Right lobe of liver (tissue), 4 donors: ENCODE data around the gene IL1F10.

Experiments used
- POLR2A ChIP-seq: fragments of 450-650 bp; IDR thresholded peaks from one replicate; pipeline ENCODE4 v1.6.1; 2017; ENCODE audit warnings: antibody characterized with exemption, mild to moderate bottlenecking
- TF ChIP-seq, protein P1 (sequence below), 4 donors: fragments of 200-600 bp in 3 of 4; fragments of 450-650 bp in 1 of 4; IDR thresholded peaks; one replicate each; pipeline versions ENCODE4 v1.5.1 to v1.8.0; 2016 to 2022; ENCODE audit warnings: antibody characterized with exemption in 4 of 4, mild to moderate bottlenecking in 2 of 4
- donor health status: DM: no; HTN: no; CAD: no.
- donor health status: DM: no; HTN: no; CAD: no.
- donor health status: DM: no; HTN: yes; CAD: no.

DNA sequence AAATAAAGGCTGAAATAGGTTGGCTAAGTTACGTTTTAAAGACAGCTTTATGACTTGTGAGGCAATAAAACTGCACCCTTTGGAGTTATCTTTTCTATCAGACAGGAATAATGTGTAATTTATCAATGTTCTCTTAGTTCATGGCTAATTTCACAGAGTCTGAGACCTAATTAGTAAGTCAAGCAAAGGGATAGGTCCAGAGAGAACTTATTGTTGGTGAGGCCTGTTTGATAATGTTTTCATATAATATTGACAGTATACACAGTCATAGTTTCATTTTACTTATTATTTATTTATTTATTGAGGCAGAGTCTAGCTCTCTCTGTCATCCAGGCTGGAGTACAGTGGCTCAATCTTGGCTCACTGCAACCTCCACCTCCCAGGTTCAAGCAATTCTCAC is 10.7 kb upstream of the IL1F10 start:
- TF ChIP-seq, protein P1, sequence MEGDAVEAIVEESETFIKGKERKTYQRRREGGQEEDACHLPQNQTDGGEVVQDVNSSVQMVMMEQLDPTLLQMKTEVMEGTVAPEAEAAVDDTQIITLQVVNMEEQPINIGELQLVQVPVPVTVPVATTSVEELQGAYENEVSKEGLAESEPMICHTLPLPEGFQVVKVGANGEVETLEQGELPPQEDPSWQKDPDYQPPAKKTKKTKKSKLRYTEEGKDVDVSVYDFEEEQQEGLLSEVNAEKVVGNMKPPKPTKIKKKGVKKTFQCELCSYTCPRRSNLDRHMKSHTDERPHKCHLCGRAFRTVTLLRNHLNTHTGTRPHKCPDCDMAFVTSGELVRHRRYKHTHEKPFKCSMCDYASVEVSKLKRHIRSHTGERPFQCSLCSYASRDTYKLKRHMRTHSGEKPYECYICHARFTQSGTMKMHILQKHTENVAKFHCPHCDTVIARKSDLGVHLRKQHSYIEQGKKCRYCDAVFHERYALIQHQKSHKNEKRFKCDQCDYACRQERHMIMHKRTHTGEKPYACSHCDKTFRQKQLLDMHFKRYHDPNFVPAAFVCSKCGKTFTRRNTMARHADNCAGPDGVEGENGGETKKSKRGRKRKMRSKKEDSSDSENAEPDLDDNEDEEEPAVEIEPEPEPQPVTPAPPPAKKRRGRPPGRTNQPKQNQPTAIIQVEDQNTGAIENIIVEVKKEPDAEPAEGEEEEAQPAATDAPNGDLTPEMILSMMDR (IDR thresholded peaks at IDR 0.05), result no peak
- TF ChIP-seq POLR2A, result no peak
